Hepatocyte (in vitro differentiated cells): Measurements from ENCODE around the gene EHD1. TPM values are rescaled to one million over a fixed set of nuclear protein-coding genes. Genes with fewer than 3 reads are reported as not detected.

Experiments
- DNase-seq: peaks from one replicate; pipeline ENCODE4 v3.0.0-alpha.2; 2016; ENCODE audit warnings: low spot score
- H2AFZ ChIP-seq: fragments of 200-600 bp; sonication (generic); 2 replicates; pipeline ENCODE4 v1.6.0; 2016; ENCODE audit warnings: antibody characterized with exemption, mild to moderate bottlenecking
- H3K27ac ChIP-seq: fragments of 200-600 bp; sonication (generic); 2 replicates; pipeline ENCODE4 v1.5.1; 2016; ENCODE audit warnings: mild to moderate bottlenecking
- H3K27me3 ChIP-seq: fragments of 200-600 bp; sonication (generic); 2 replicates; pipeline ENCODE4 v1.6.1; 2016
- H3K36me3 ChIP-seq: fragments of 200-600 bp; sonication (generic); replicated peaks from 2 replicates; pipeline ENCODE4 v1.5.1; 2016; ENCODE audit warnings: low read depth; ENCODE audit not compliant: insufficient read depth
- H3K4me1 ChIP-seq: fragments of 200-600 bp; sonication (generic); 2 replicates; pipeline ENCODE4 v1.5.1; 2016; ENCODE audit warnings: mild to moderate bottlenecking, moderate library complexity; ENCODE audit not compliant: insufficient read depth
- H3K4me2 ChIP-seq: fragments of 200-600 bp; sonication (generic); 2 replicates; pipeline ENCODE4 v1.6.0; 2016
- H3K4me3 ChIP-seq: fragments of 200-600 bp; sonication (generic); 2 replicates; pipeline ENCODE4 v1.5.1; 2016; ENCODE audit warnings: mild to moderate bottlenecking
- H3K79me2 ChIP-seq: fragments of 200-600 bp; sonication (generic); 2 replicates; pipeline ENCODE4 v1.6.0; 2017; ENCODE audit warnings: mild to moderate bottlenecking
- H3K9me2 ChIP-seq: fragments of 200-600 bp; sonication (generic); replicated peaks from 2 replicates; pipeline ENCODE4 v1.6.0; 2017; ENCODE audit warnings: mild to moderate bottlenecking; ENCODE audit not compliant: insufficient read depth
- H3K9me3 ChIP-seq: fragments of 200-600 bp; sonication (generic); 2 replicates; pipeline ENCODE4 v1.5.1; 2016; ENCODE audit warnings: low read depth, mild to moderate bottlenecking
- H4K20me1 ChIP-seq: fragments of 200-600 bp; sonication (generic); 2 replicates; pipeline ENCODE4 v1.6.0; 2016; ENCODE audit warnings: mild to moderate bottlenecking; ENCODE audit not compliant: insufficient read depth, poor library complexity, severe bottlenecking
- CTCF ChIP-seq: fragments of 200-600 bp; sonication (generic); IDR thresholded peaks from 2 replicates; pipeline ENCODE4 v1.5.1; 2016; ENCODE audit warnings: antibody characterized with exemption, mild to moderate bottlenecking; ENCODE audit not compliant: poor library complexity
- EZH2 ChIP-seq: fragments of 200-600 bp; sonication (generic); IDR thresholded peaks from 2 replicates; pipeline ENCODE4 v1.6.1; 2016; ENCODE audit warnings: antibody characterized with exemption, mild to moderate bottlenecking, borderline replicate concordance
- EZH2phosphoT487 ChIP-seq: fragments of 200-600 bp; sonication (generic); IDR thresholded peaks from one replicate; pipeline ENCODE4 v1.6.1; 2018; ENCODE audit warnings: antibody characterized with exemption, mild to moderate bottlenecking, low read depth, moderate library complexity; ENCODE audit not compliant: unreplicated experiment, severe bottlenecking
- WGBS: methylation state at CpG from one replicate; pipeline ENCODE4 v1.1.6; 2016; ENCODE audit warnings: low lambda C conversion rate; ENCODE audit errors: missing lambda C conversion rate; 5-methylcytosine and 5-hydroxymethylcytosine counted together
- polyA plus RNA-seq: library from polyadenylated mRNA; unstranded; fragments of >200 nt; fragmentation: Nextera tagmentation; extraction: Ambion mirVana; gene quantifications from 2 replicates; pipeline ENCODE4 v1.2.1, GENCODE V29; 2016
- total RNA-seq: library from RNA; depleted of rRNA; stranded (reverse); fragments of >200 nt; gene quantifications from 2 replicates; pipeline ENCODE4 v1.2.3, GENCODE V29; 2014

EHD1 gene
- total and polyA plus RNA-seq, 2 experiments from 2014 or later = 52.4 to 69.5 TPM

GRCh38 chr11:64917663-64917995 lies 39.2 kb upstream of the EHD1 start:
- WGBS = 1% methylated on average over 6 of the region's 6 CpGs
- Histone ChIP-seq H3K27me3 (no peaks in the 10 kb centered on the region), H4K20me1 (no peaks in the 10 kb centered on the region), H3K27ac (peak overlapping the region; percentile 64), H2AFZ (peak overlapping the region; percentile 21), H3K4me3 (peak overlapping the region; percentile 13), H3K79me2 (peaks cover 24% of the 10 kb centered on the region), H3K4me2 (peak overlapping the region; percentile 73), H3K9me2 (no peaks in the 10 kb centered on the region), H3K9me3 (no peaks in the 10 kb centered on the region), H3K4me1 (peaks cover 12% of the 10 kb centered on the region), H3K36me3 (no peaks in the 10 kb centered on the region)
- TF ChIP-seq CTCF (no peak), EZH2phosphoT487 (no peak), EZH2 (no peak)
- no peak for DNase-seq

DNA sequence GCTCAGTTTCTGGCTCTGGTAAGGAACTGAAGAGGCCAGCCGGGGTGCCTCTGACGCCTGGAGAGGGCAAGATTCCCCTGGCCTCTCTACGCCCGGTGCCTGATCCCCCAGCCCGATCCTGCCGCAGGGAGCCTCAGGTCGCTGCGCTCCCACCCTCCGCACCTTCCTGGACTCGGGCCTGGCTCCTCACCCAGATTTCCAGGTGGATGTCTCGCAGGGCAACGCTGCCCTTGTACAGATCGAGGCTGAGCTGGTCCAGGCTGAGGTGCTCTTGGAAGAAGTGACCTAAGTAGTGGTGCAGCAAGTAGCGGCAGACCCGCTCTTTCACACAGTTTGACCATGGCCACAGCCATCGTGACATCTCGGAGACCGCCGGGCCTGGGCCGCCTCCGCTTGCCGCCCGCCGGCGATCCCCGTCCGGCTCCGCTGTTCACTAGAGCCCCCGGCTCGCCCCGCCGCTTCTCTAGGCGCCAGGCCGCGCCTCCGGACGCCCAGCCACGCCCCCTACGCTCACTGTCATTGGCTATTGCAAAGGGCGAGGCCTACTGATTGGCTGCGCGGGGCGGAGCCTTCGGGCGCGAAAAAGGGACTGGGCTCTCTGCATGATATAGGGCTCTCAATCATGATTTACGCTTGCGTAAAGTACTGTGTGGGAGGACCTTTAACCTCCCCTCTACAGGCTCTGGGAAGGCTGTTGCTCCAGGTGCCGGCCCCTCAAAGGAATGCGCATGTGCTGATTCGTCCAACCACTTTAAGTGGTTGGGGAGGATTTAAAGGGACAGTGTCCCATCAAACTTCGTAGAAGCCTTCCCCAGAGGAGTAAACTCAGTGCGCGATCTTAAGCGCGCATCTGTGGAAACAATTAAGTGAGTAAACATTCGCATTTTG lies 38.6 kb upstream of the EHD1 start, which contains the start of gene ATG2A:
TSS of gene ATG2A (minus strand) at position 435 of the 888 bp plus-strand sequence. CDS start at position 361, 74 bp downstream.
- Histone ChIP-seq H4K20me1 (no peaks in the 10 kb centered on the region), H3K36me3 (no peaks in the 10 kb centered on the region), H3K27ac (peak within 1 kb of the TSS; percentile 71), H3K4me2 (peak within 1 kb of the TSS; percentile 97), H3K27me3 (no peaks in the 10 kb centered on the region), H3K79me2 (peaks cover 24% of the 10 kb centered on the region), H2AFZ (peak within 1 kb of the TSS; percentile 36), H3K4me1 (peaks cover 12% of the 10 kb centered on the region), H3K9me3 (no peaks in the 10 kb centered on the region), H3K9me2 (no peaks in the 10 kb centered on the region), H3K4me3 (peak within 1 kb of the TSS; percentile 46)
- WGBS = 2% methylated on average over 54 of the region's 57 CpGs
- no peak for TF ChIP-seq EZH2phosphoT487
- TF ChIP-seq EZH2 = no peak
- TF ChIP-seq CTCF = no peak
- peak; percentile 100 for DNase-seq

DNA sequence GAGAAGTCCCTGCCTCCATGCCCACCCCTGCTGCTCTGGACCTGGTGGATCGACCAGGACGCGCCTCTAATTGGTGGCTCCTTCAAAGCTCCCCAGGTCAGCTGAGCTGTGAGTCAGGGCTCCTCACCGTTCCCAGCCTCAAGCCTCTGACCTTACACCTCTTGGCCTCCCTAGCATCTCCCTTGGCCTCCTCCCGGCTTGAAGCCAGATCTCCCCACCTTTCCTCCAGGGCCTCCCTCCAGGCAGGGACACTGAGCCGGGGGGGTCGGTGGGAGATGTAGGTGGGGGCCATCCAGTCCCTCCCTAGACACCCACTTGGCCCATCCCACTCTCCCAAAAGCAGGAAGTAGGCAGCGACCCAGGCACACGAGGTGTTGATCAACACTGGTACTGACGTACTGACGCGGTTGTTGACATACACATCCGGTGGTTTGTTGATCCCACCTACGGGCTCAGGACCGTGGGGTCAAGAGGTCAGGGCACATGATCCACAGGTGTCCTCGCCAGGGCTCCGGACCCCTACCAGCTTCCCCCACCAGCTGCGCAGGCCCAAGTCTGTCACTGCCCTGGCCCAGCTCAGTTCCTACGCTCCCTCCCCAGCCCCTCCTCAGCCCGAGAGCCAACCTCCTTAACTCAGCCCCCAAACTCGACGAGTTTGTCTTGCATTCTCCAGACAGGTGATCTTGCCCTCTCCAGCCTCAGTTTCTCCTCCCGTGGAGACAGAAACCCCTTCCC lies 37.8 kb upstream of the EHD1 start:
- H3K9me3 ChIP-seq = no peaks in the 10 kb centered on the region
- no peaks in the 10 kb centered on the region for H3K9me2 ChIP-seq
- H2AFZ ChIP-seq = peak overlapping the region; percentile 36
- H4K20me1 ChIP-seq = no peaks in the 10 kb centered on the region
- DNase-seq = peak; percentile 54
- H3K27me3 ChIP-seq = no peaks in the 10 kb centered on the region
- H3K4me2 ChIP-seq = peak overlapping the region; percentile 97
- H3K4me3 ChIP-seq = peak overlapping the region; percentile 46
- H3K4me1 ChIP-seq = peaks cover 12% of the 10 kb centered on the region
- peak overlapping the region; percentile 71 for H3K27ac ChIP-seq
- TF ChIP-seq EZH2phosphoT487 (no peak), EZH2 (no peak), CTCF (no peak)
- H3K36me3 ChIP-seq = no peaks in the 10 kb centered on the region
- 8% methylated on average over 21 of the region's 23 CpGs for WGBS
- H3K79me2 ChIP-seq = peaks cover 24% of the 10 kb centered on the region
